Keratinocyte (primary cell): ENCODE results near the gene UBE4B. TPM values are rescaled to one million over a fixed set of nuclear protein-coding genes. Genes with fewer than 3 reads are reported as not detected.

Experiments used
- DNase-seq: peaks from one replicate; pipeline ENCODE4 v3.0.0-alpha.2; 2011; ENCODE audit warnings: low read depth, missing footprints, low spot score
- FAIRE-seq: peaks from 2 replicates; lab custom pipeline; 2011; peaks lifted over from hg19 to GRCh38; lab: Jason Lieb, UNC
- H2AFZ ChIP-seq: 2 replicates; pipeline ENCODE4 v1.6.0; 2012; ENCODE audit warnings: low read length, control low read depth, inconsistent platforms; ENCODE audit not compliant: control insufficient read depth
- H3K27ac ChIP-seq: 2 replicates; pipeline ENCODE4 v1.5.1; 2011; ENCODE audit warnings: low read length; ENCODE audit not compliant: control insufficient read depth, insufficient read depth
- H3K27me3 ChIP-seq: 3 replicates; pipeline ENCODE4 v1.6.0; 2011; ENCODE audit warnings: low read length; ENCODE audit not compliant: control insufficient read depth, insufficient read depth; ENCODE audit errors: extremely low read depth
- H3K36me3 ChIP-seq, 2 experiments: 2 replicates in 1 of 2; 3 replicates in 1 of 2; pipeline ENCODE4 v1.5.1; 2011; ENCODE audit warnings: low read length in 2 of 2, mild to moderate bottlenecking in 1 of 2; ENCODE audit not compliant: control insufficient read depth in 2 of 2, insufficient read depth in 2 of 2; ENCODE audit errors: extremely low read depth in 1 of 2
- H3K4me1 ChIP-seq: 3 replicates; pipeline ENCODE4 v1.5.1; 2011; ENCODE audit warnings: low read length; ENCODE audit not compliant: control insufficient read depth, insufficient read depth; ENCODE audit errors: extremely low read depth
- H3K4me2 ChIP-seq: 3 replicates; pipeline ENCODE4 v1.6.0; 2011; ENCODE audit warnings: low read depth, low read length; ENCODE audit not compliant: control insufficient read depth, insufficient read depth; ENCODE audit errors: extremely low read depth
- H3K4me3 ChIP-seq, 3 experiments: fragments of 200-600 bp in 1 of 3; sonication (generic) in 1 of 3; 2 replicates in 2 of 3; 3 replicates in 1 of 3; pipeline ENCODE4 v1.5.1; 2011 to 2016; ENCODE audit warnings: low read length in 3 of 3, mild to moderate bottlenecking in 3 of 3, control low read depth in 2 of 3, inconsistent platforms in 1 of 3, low read depth in 1 of 3, mixed read lengths in 1 of 3, mixed run types in 1 of 3, moderate library complexity in 1 of 3; ENCODE audit not compliant: control insufficient read depth in 2 of 3, insufficient read depth in 2 of 3; ENCODE audit errors: extremely low read depth in 1 of 3
- H3K79me2 ChIP-seq: 2 replicates; pipeline ENCODE4 v1.6.0; 2012; ENCODE audit warnings: low read length; ENCODE audit not compliant: control insufficient read depth, insufficient read depth
- H3K9ac ChIP-seq: 3 replicates; pipeline ENCODE4 v1.6.0; 2011; ENCODE audit warnings: low read length; ENCODE audit not compliant: control insufficient read depth, insufficient read depth; ENCODE audit errors: extremely low read depth
- H3K9me1 ChIP-seq: 3 replicates; pipeline ENCODE4 v1.6.0; 2011; ENCODE audit warnings: low read length; ENCODE audit not compliant: control insufficient read depth, insufficient read depth; ENCODE audit errors: extremely low read depth
- H3K9me3 ChIP-seq: 2 replicates; pipeline ENCODE4 v1.5.1; 2012; ENCODE audit warnings: low read depth, low read length; ENCODE audit not compliant: control insufficient read depth
- H4K20me1 ChIP-seq: 3 replicates; pipeline ENCODE4 v1.6.0; 2011; ENCODE audit warnings: low read length; ENCODE audit not compliant: control insufficient read depth, insufficient read depth; ENCODE audit errors: extremely low read depth
- EZH2 ChIP-seq: IDR thresholded peaks from one replicate; pipeline ENCODE4 v1.6.1; 2012; ENCODE audit warnings: inconsistent platforms, mild to moderate bottlenecking, low read length, moderate library complexity
- dilution Hi-C: fragments of 300-500 bp; cut with MboI; formaldehyde crosslinking; loops from one replicate; pipeline ENCODE4 v1.7.0; 2020; ENCODE audit warnings: low sequenced_read_pairs; ENCODE audit not compliant: extremely low pct_ligation_motif_present
- polyA minus RNA-seq, 3 experiments: library from RNA; depleted of rRNA, polyadenylated mRNA; stranded (reverse); fragments of >200 nt; gene quantifications; 1 replicate in 1 of 3; 2 replicates in 1 of 3; 3 replicates in 1 of 3; pipeline ENCODE4 v1.2.3, GENCODE V29; 2011
- polyA plus RNA-seq, 5 experiments: library from polyadenylated mRNA; depleted of rRNA in 3 of 5; stranded (reverse) in 3 of 5; stranded (forward) in 1 of 5; unstranded in 1 of 5; fragments of >200 nt; gene quantifications; 1 replicate in 1 of 5; 2 replicates in 3 of 5; 3 replicates in 1 of 5; pipeline versions ENCODE4 v1.2.1 to v1.2.3, GENCODE V29; 2011 to 2012; ENCODE audit warnings: missing spikeins in 2 of 5, low read depth in 1 of 5, low replicate concordance in 1 of 5
- TF ChIP-seq, protein P1 (sequence below), 3 experiments: IDR thresholded peaks in 1 of 3; conservative IDR thresholded peaks in 1 of 3; optimal IDR thresholded peaks in 1 of 3; 2 replicates in 2 of 3; 3 replicates in 1 of 3; pipeline versions ENCODE3 to v1.5.1; 2011; ENCODE audit warnings: low read length in 3 of 3, mild to moderate bottlenecking in 3 of 3, moderate library complexity in 2 of 3, control low read depth in 1 of 3, inconsistent platforms in 1 of 3; ENCODE audit not compliant: insufficient read depth in 2 of 3; ENCODE audit errors: extremely low read depth in 1 of 3

The UBE4B gene
- 8.7 to 22.3 TPM (median 14.3 TPM) in 3 replicates for polyA plus RNA-seq
- polyA plus RNA-seq (2011; ENCODE audit: low read depth): 25.2 TPM
- 15.1 and 15.4 TPM in 2 replicates for polyA plus RNA-seq (2011; cell fraction: cytosol; rRNA removed)
- 37.0 and 44.8 TPM in 2 replicates for polyA plus RNA-seq (2011; cell fraction: nucleus; rRNA removed)
- 15.7 and 24.8 TPM in 2 replicates for polyA plus RNA-seq (2012; ENCODE audit: low replicate concordance)
- 21.1 to 31.5 TPM (median 30.3 TPM) in 3 replicates for polyA minus RNA-seq
- polyA minus RNA-seq (2011; cell fraction: cytosol; rRNA and poly(A)+ RNA removed): 17.1 TPM
- 24.5 and 54.1 TPM in 2 replicates for polyA minus RNA-seq (2011; cell fraction: nucleus; rRNA and poly(A)+ RNA removed)

DNA sequence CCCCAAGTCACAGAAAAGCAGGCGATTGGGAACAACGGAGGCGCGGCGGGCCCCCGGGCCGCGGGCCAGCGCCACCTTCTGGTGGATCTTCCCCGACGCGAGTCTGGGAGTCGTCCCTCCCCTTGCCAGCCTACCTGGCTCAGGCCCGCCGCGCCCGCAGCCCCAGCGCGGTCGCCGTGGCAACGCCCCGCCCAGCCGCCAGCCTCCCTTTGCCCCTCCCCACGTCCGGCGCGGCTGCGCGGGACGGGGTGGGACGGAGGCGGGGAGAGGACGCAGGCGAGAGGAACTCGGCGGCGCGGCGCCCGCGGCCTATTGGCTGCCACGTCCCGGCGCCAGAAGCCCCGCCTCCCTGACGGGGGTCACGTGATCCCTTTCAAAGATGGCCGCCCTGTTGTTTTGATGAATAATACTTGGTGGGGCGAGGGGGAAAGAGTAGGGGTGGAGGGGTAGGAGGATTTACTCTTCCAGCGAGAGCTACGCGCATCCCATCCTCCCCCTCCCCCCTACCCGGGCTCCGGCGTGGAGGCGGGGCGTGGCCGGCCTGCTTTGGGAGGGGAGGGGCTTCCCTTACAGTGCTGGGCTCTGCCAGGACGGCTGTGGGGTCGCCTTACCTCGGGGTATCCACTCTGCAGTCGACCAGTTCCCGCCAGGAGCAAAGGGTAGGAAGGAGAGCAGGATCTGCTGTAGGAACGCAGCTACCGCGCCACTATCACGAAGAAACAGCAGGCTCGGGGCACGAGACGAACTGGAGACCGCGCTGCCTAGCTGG is at the start of gene UBE4B:
UBE4B (plus strand) TSS at position 369 of the 769 bp plus-strand sequence. CDS start 713 bp downstream, outside the sequence.
- DNase-seq: peak; percentile 87
- peak within 1 kb of the TSS; percentile 96 for H3K27ac ChIP-seq
- peaks cover 42% of the 10 kb centered on the region for H3K79me2 ChIP-seq
- H3K4me1 ChIP-seq: peaks cover 17% of the 10 kb centered on the region
- TF ChIP-seq EZH2: no peak
- TF ChIP-seq, protein P1, sequence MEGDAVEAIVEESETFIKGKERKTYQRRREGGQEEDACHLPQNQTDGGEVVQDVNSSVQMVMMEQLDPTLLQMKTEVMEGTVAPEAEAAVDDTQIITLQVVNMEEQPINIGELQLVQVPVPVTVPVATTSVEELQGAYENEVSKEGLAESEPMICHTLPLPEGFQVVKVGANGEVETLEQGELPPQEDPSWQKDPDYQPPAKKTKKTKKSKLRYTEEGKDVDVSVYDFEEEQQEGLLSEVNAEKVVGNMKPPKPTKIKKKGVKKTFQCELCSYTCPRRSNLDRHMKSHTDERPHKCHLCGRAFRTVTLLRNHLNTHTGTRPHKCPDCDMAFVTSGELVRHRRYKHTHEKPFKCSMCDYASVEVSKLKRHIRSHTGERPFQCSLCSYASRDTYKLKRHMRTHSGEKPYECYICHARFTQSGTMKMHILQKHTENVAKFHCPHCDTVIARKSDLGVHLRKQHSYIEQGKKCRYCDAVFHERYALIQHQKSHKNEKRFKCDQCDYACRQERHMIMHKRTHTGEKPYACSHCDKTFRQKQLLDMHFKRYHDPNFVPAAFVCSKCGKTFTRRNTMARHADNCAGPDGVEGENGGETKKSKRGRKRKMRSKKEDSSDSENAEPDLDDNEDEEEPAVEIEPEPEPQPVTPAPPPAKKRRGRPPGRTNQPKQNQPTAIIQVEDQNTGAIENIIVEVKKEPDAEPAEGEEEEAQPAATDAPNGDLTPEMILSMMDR (optimal IDR thresholded peaks at IDR 0.05 in 1 of 3, IDR thresholded peaks at IDR 0.05 in 1 of 3, conservative IDR thresholded peaks at IDR 0.05 in 1 of 3; ENCODE audit: extremely low read depth in 1 of 3, insufficient read depth in 2 of 3, low read length in 3 of 3): peak; percentile 68 to 95 (median 89)
- no peaks in the 10 kb centered on the region for H3K9me1 ChIP-seq
- peak within 1 kb of the TSS; percentile 98 for H3K9ac ChIP-seq
- H3K4me3 ChIP-seq: peak within 1 kb of the TSS; percentile 93 to 99 (median 98)
- no peaks in the 10 kb centered on the region for H4K20me1 ChIP-seq
- H2AFZ ChIP-seq: peak within 1 kb of the TSS; percentile 98
- H3K36me3 ChIP-seq: no peaks in the 10 kb centered on the region
- H3K27me3 ChIP-seq: no peaks in the 10 kb centered on the region
- H3K4me2 ChIP-seq: peak within 1 kb of the TSS; percentile 100
- no peaks in the 10 kb centered on the region for H3K9me3 ChIP-seq
- no peak for FAIRE-seq
- dilution Hi-C loops: no loop called here

DNA sequence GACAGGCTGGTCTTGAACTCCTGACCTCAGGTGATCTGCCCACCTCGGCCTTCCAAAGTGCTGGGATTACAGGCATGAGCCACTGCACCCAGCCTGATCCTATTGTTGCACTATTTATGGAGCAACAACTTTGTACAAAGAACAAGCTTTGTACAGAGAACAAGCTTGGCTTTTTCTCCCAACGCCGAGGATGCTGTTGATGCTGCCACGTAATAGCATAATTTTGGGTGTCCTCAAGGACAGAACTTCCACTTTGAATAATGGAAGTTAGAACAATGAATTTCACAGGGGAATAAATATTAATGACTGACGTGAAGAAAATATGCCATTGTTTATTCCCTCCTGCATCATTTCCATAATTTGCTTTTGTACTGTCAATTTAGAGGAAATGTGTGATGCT is 48.5 kb upstream of the UBE4B start:
- dilution Hi-C loops: no loop called here
- DNase-seq (no peak), FAIRE-seq (no peak)
- H3K9me1 ChIP-seq: no peaks in the 10 kb centered on the region
- TF ChIP-seq EZH2: no peak
- TF ChIP-seq, protein P1 (optimal IDR thresholded peaks at IDR 0.05 in 1 of 3, IDR thresholded peaks at IDR 0.05 in 1 of 3, conservative IDR thresholded peaks at IDR 0.05 in 1 of 3; ENCODE audit: extremely low read depth in 1 of 3, insufficient read depth in 2 of 3, low read length in 3 of 3): no peak
- no peak overlapping the region for H3K27ac ChIP-seq
- no peaks in the 10 kb centered on the region for H4K20me1 ChIP-seq
- no peaks in the 10 kb centered on the region for H3K4me1 ChIP-seq
- no peak overlapping the region for H3K4me3 ChIP-seq
- H3K9me3 ChIP-seq: no peaks in the 10 kb centered on the region
- H3K79me2 ChIP-seq: no peaks in the 10 kb centered on the region
- no peak overlapping the region for H2AFZ ChIP-seq
- H3K9ac ChIP-seq: no peak overlapping the region
- no peak overlapping the region for H3K4me2 ChIP-seq
- no peaks in the 10 kb centered on the region for H3K27me3 ChIP-seq
- H3K36me3 ChIP-seq: peaks cover 4 to 13% of the 10 kb centered on the region in 2 experiments
